Measurements from ENCODE around the gene CASP9.

GRCh38 chr1:15444468-15445389 is 79.3 kb downstream of the CASP9 start:
- TF ChIP-seq, protein P1, sequence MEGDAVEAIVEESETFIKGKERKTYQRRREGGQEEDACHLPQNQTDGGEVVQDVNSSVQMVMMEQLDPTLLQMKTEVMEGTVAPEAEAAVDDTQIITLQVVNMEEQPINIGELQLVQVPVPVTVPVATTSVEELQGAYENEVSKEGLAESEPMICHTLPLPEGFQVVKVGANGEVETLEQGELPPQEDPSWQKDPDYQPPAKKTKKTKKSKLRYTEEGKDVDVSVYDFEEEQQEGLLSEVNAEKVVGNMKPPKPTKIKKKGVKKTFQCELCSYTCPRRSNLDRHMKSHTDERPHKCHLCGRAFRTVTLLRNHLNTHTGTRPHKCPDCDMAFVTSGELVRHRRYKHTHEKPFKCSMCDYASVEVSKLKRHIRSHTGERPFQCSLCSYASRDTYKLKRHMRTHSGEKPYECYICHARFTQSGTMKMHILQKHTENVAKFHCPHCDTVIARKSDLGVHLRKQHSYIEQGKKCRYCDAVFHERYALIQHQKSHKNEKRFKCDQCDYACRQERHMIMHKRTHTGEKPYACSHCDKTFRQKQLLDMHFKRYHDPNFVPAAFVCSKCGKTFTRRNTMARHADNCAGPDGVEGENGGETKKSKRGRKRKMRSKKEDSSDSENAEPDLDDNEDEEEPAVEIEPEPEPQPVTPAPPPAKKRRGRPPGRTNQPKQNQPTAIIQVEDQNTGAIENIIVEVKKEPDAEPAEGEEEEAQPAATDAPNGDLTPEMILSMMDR (IDR thresholded peaks at IDR 0.05), result no peak
- TF ChIP-seq POLR2A (IDR thresholded peaks at IDR 0.05), result no peak
